ENCODE results near the gene GCAT. TPM values are rescaled to one million over a fixed set of nuclear protein-coding genes. Genes with fewer than 3 reads are reported as not detected.
"Not testable (repeated sequence)": the region's sequence is repeated elsewhere in the genome, so short reads cannot be mapped to it uniquely, and the experiment has no call there.

GCAT gene
- total RNA-seq, 4 donors from 2014 or later: 3.8 to 53.8 (median 14.9) TPM

DNA sequence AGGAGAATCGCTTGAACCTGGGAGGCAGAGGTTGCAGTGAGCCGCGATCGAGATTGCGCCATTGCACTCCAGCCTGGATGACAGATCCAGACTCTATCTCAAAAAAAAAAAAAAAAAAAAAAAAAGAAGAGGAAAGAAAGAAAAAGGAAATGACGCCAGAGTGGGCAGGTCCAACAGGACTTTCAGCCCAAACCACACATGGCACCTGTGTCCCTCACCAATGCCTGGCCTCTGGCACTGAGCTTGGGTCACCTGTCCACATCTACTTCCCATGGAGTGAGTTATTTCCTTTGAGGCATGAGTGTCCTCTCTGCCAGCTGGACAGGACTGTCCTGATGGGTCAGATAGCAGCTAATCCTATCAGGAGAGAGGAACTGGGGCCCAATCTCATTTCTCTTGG, 15.2 kb upstream of the GCAT start:
- TF ChIP-seq POLR2A (IDR thresholded peaks at IDR 0.05): no peak
- TF ChIP-seq, protein P1, sequence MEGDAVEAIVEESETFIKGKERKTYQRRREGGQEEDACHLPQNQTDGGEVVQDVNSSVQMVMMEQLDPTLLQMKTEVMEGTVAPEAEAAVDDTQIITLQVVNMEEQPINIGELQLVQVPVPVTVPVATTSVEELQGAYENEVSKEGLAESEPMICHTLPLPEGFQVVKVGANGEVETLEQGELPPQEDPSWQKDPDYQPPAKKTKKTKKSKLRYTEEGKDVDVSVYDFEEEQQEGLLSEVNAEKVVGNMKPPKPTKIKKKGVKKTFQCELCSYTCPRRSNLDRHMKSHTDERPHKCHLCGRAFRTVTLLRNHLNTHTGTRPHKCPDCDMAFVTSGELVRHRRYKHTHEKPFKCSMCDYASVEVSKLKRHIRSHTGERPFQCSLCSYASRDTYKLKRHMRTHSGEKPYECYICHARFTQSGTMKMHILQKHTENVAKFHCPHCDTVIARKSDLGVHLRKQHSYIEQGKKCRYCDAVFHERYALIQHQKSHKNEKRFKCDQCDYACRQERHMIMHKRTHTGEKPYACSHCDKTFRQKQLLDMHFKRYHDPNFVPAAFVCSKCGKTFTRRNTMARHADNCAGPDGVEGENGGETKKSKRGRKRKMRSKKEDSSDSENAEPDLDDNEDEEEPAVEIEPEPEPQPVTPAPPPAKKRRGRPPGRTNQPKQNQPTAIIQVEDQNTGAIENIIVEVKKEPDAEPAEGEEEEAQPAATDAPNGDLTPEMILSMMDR (IDR thresholded peaks at IDR 0.05): no peak
- Histone ChIP-seq H3K27me3 (no peaks in the 10 kb centered on the region), H3K36me3 (no peaks in the 10 kb centered on the region), H3K4me1 (no peaks in the 10 kb centered on the region), H3K27ac (no peak overlapping the region), H3K4me3 (no peak overlapping the region), H3K9me3 (no peaks in the 10 kb centered on the region)
- intact Hi-C loops (cut with DNase I; ENCODE audit: low total_unique reads): loop anchor here (10.0 kb wide), 1 partner anchor 148 kb away; no protein-coding TSS in a partner anchor
- no peak for DNase-seq

DNA sequence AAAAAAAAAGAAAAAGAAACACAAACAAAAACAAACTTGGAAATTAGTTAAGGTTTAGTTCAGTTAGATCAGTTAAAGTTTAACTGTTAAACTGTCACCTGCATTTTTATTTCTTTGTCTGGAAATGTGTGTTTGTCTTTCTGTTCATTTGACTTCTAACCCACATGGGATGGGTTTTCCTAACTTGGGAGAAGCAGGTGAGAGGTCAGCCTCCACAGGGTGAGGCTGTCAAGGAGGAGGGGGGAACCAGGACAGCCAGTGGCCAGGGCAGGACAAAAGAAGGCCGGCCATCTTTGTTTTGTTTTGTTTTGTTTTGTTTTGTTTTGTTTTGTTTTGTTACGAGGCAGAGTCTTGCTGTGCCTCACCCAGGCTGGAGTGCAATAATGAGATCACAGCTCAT, 13.4 kb upstream of the GCAT start:
- TF ChIP-seq POLR2A (IDR thresholded peaks at IDR 0.05): no peak
- TF ChIP-seq, protein P1 (IDR thresholded peaks at IDR 0.05): no peak
- H3K4me1 ChIP-seq: no peaks in the 10 kb centered on the region
- intact Hi-C loops (cut with DNase I; ENCODE audit: low total_unique reads): loop anchor here (10.0 kb wide), 1 partner anchor 150 kb away; no protein-coding TSS in a partner anchor
- H3K9me3 ChIP-seq: no peaks in the 10 kb centered on the region
- no peak overlapping the region for H3K4me3 ChIP-seq
- DNase-seq: no peak
- no peak overlapping the region for H3K27ac ChIP-seq
- no peaks in the 10 kb centered on the region for H3K36me3 ChIP-seq
- no peaks in the 10 kb centered on the region for H3K27me3 ChIP-seq

DNA sequence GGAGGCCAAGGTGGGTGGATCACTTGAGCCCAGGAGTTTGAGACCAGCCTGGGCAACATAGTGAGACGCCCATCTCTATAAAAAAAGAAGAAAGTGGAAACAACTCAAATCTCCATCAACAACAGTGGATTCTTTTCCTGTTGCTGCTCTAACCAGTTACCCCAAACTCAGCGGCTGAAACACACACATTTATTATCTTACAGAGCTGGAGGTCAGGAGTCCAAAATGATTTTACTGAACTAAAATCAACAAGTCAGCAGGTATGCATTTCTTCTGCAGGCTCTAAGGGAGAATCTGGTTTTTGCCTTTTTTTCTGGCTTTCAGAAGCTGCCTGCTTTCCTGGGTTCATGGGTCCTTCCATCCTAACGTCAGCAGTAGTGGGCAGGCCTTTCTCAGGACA, 11.7 kb upstream of the GCAT start:
- Histone ChIP-seq H3K4me3 (no peak overlapping the region), H3K9me3 (no peaks in the 10 kb centered on the region), H3K36me3 (no peaks in the 10 kb centered on the region), H3K4me1 (no peaks in the 10 kb centered on the region), H3K27ac (no peak overlapping the region), H3K27me3 (no peaks in the 10 kb centered on the region)
- no peak for TF ChIP-seq POLR2A (IDR thresholded peaks at IDR 0.05)
- TF ChIP-seq, protein P1 (IDR thresholded peaks at IDR 0.05): no peak
- no peak for DNase-seq
- intact Hi-C loops (cut with DNase I; ENCODE audit: low total_unique reads): loop anchor here (10.0 kb wide), 1 partner anchor 151 kb away; no protein-coding TSS in a partner anchor

DNA sequence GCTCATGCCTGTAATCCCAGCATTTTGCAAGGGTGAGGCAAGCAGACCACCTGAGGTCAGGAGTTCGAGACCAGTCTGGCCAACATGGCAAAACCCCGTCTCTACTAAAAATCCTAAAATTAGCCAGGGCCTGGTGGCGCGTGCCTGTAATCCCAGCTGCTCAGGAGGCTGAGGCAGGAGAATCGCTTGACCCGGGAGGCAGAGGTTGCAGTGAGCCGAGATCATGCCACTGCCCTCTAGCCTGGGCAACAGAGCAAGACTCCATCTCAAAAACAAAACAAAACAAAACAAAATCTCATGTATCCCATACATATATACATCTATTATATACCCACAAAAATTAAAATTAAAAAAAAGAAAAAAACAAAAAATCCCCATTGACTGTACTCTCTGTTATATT, 10.5 kb upstream of the GCAT start:
- H3K9me3 ChIP-seq, H3K36me3 ChIP-seq, H3K27ac ChIP-seq, H3K4me3 ChIP-seq, H3K4me1 ChIP-seq, DNase-seq, H3K27me3 ChIP-seq: not testable (repeated sequence)
- intact Hi-C loops (cut with DNase I; ENCODE audit: low total_unique reads): loop anchor here (10.0 kb wide), 1 partner anchor 152 kb away; no protein-coding TSS in a partner anchor

DNA sequence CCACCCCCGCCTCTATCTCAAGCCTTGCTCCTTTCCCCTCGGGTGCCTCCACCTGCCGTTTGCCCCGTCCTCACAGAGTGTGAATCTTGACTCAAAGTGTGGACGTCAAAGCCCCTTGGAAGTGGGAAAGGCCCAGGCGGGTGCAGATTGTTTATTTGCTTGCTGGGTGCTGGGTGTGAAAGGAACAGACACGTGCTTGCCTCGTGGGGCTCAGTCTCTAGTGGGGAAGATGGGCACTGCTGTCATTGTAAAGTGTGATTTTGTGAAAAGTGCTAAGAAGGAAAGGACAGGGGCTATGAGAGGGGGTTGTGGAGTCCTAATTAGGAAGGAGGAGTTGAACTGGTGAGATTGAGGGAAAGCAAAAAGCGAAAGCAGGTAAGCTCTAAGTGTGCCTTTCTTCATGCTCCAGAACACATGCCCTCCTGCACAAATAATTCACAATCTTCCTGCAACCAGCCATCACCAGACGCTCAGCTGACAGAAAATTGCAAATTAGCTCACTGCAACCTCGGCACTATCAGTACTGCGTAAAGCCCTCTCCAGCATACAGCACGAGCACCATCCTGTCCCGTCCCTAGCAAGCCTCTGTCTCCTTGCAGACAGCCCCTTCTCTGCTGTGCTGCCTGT, 9.7 kb upstream of the GCAT start:
- TF ChIP-seq, protein P1 (IDR thresholded peaks at IDR 0.05): no peak
- TF ChIP-seq POLR2A (IDR thresholded peaks at IDR 0.05): no peak
- DNase-seq: no peak
- intact Hi-C loops (cut with DNase I; ENCODE audit: low total_unique reads): loop anchor here (10.0 kb wide), 1 partner anchor 153 kb away; no protein-coding TSS in a partner anchor

DNA sequence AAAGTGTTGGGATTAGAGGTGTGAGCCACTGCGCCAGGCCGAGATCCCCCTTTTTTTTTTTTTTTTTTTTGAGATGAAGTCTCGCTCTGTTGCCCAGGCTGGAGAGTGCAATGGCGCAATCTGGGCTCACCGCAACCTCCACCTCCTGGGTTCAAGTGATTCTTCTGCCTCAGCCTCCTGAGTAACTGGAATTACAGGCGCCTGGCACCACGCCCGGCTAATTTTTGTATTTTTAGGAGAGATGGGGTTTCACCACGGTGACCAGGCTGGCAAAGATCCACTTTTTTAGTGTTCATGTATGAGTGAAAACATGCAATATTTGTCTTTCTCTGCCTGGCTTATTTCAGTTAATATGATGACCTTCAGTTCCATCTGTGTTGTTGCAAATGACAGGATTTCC, 7.8 kb upstream of the GCAT start:
- not testable (repeated sequence) for DNase-seq, H3K27me3 ChIP-seq, H3K4me1 ChIP-seq, H3K4me3 ChIP-seq, H3K36me3 ChIP-seq, H3K9me3 ChIP-seq, H3K27ac ChIP-seq
- intact Hi-C loops (cut with DNase I; ENCODE audit: low total_unique reads): loop anchor here (10.0 kb wide), 1 partner anchor 155 kb away; no protein-coding TSS in a partner anchor

More for the DNA sequence above, 9.7 kb upstream of the GCAT start:
- no peaks in the 10 kb centered on the region for H3K9me3 ChIP-seq
- H3K27ac ChIP-seq: no peak overlapping the region
- no peak overlapping the region for H3K4me3 ChIP-seq
- no peaks in the 10 kb centered on the region for H3K27me3 ChIP-seq
- no peaks in the 10 kb centered on the region for H3K4me1 ChIP-seq
- no peaks in the 10 kb centered on the region for H3K36me3 ChIP-seq
